Coronary artery (tissue), 2 donors: Measurements from ENCODE around the gene VPS13D.

Source experiments
- DNase-seq: peaks from one replicate; pipeline ENCODE4 v3.0.0-alpha.2; 2017; ENCODE audit warnings: low spot score
- H3K27ac ChIP-seq, 2 donors: fragments of 200-600 bp; sonication (generic); one replicate each; pipeline ENCODE4 v1.5.1; 2016 to 2019
- H3K4me3 ChIP-seq: fragments of 200-600 bp; sonication (generic); 2 replicates; pipeline ENCODE4 v1.5.1; 2016; ENCODE audit warnings: mild to moderate bottlenecking, moderate library complexity
- TF ChIP-seq, protein P1 (sequence below): fragments of 200-600 bp; sonication (generic); IDR thresholded peaks from one replicate; pipeline ENCODE4 v1.5.1; 2019; ENCODE audit warnings: antibody characterized with exemption

The VPS13D gene, protein sequence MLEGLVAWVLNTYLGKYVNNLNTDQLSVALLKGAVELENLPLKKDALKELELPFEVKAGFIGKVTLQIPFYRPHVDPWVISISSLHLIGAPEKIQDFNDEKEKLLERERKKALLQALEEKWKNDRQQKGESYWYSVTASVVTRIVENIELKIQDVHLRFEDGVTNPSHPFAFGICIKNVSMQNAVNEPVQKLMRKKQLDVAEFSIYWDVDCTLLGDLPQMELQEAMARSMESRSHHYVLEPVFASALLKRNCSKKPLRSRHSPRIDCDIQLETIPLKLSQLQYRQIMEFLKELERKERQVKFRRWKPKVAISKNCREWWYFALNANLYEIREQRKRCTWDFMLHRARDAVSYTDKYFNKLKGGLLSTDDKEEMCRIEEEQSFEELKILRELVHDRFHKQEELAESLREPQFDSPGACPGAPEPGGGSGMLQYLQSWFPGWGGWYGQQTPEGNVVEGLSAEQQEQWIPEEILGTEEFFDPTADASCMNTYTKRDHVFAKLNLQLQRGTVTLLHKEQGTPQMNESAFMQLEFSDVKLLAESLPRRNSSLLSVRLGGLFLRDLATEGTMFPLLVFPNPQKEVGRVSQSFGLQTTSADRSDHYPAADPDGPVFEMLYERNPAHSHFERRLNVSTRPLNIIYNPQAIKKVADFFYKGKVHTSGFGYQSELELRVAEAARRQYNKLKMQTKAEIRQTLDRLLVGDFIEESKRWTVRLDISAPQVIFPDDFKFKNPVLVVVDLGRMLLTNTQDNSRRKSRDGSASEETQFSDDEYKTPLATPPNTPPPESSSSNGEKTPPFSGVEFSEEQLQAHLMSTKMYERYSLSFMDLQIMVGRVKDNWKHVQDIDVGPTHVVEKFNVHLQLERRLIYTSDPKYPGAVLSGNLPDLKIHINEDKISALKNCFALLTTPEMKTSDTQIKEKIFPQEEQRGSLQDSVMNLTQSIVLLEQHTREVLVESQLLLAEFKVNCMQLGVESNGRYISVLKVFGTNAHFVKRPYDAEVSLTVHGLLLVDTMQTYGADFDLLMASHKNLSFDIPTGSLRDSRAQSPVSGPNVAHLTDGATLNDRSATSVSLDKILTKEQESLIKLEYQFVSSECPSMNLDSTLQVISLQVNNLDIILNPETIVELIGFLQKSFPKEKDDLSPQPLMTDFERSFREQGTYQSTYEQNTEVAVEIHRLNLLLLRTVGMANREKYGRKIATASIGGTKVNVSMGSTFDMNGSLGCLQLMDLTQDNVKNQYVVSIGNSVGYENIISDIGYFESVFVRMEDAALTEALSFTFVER (N-terminal part only)

DNA sequence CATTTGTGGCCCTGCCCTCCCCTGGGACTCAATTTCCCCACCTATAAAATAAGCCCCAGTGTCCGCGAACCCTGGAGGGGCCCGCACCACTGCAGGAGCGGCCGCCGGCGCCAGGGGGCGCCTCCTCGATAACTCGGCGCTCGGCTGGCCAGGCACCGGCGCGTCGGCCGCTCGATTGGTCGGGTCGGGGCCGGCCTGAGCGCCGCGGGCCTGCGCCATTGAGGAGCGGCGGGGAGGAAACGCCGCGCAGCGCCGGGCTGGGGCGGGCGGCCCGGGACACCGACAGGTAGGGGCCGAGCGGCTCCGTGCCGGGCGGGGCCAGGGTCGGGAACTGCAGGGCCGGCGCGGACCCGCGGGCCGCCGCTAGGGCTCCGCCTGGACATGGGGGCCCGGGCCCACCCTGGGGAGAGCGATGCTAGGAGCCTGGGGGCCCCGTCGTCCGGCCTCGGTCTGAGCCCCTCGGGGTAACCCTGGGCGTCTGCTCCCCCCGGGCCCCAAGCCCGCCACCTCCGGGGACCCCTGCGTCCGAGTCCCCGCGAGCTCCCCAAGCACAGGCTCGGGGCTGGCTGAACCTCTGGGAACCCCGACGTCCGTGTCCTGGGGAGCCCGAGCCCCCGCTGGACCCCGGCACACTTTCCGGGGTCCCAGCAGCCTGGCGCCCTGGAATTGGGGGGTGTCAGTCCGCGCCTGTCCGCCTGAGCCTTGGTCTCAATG is at the start of gene VPS13D:
TSS of gene VPS13D (plus strand) at position 196 of the 714 bp plus-strand sequence. CDS start 4,237 bp downstream, outside the sequence.
- peak; percentile 83 for DNase-seq

DNA sequence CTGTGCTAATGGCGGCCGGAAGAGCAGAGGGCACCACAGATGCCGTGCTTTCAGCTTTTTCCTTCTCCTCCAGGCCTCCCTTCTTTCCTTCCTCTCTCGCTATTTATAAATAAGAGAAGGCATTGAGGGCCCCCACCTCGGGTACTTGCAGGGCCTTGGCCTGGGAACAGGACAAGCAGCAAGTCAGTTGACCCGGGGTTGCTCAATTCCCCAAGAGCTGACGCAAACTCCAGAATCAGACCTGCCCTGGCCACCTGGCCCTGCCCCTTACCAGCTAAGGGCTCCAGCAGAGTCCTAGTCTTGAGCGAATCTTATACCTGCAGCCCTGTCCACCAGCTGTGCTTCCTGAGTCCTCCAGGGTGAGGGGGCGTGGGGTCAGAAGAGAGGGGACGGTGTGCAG is 49.5 kb upstream of the VPS13D start:
- TF ChIP-seq, protein P1, sequence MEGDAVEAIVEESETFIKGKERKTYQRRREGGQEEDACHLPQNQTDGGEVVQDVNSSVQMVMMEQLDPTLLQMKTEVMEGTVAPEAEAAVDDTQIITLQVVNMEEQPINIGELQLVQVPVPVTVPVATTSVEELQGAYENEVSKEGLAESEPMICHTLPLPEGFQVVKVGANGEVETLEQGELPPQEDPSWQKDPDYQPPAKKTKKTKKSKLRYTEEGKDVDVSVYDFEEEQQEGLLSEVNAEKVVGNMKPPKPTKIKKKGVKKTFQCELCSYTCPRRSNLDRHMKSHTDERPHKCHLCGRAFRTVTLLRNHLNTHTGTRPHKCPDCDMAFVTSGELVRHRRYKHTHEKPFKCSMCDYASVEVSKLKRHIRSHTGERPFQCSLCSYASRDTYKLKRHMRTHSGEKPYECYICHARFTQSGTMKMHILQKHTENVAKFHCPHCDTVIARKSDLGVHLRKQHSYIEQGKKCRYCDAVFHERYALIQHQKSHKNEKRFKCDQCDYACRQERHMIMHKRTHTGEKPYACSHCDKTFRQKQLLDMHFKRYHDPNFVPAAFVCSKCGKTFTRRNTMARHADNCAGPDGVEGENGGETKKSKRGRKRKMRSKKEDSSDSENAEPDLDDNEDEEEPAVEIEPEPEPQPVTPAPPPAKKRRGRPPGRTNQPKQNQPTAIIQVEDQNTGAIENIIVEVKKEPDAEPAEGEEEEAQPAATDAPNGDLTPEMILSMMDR: no peak
- Histone ChIP-seq H3K27ac (peak overlapping the region; percentile 36 to 81), H3K4me3 (no peak overlapping the region)
- no peak for DNase-seq

More for the DNA sequence above, at the start of gene VPS13D:
- peak within 1 kb of the TSS; percentile 90 for H3K4me3 ChIP-seq
- TF ChIP-seq, protein P1: peak; percentile 90
- H3K27ac ChIP-seq: peak within 1 kb of the TSS; percentile 86 to 92

DNA sequence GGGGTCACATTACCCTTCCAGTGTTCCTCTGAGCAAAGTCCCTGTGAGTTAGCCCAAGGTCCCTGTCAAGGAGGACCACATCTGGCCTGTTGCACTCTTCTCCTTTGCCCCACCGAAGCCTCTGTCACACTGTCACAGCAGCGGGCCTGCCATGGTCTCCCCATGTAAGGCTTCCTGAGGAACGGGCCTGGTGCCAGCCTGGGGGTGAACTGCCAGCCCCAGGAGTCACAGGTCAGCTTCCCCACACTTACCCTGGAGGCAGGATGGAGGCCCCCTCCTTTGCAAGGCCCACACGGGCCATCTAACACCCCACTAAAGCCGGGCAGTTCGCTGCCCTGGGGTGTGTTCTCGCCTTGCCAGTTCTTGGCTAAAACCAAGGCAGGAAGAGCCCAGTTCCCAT is 48.9 kb upstream of the VPS13D start:
- Histone ChIP-seq H3K4me3 (no peak overlapping the region), H3K27ac (peak overlapping the region; percentile 36 to 81)
- TF ChIP-seq, protein P1: no peak
- no peak for DNase-seq

DNA sequence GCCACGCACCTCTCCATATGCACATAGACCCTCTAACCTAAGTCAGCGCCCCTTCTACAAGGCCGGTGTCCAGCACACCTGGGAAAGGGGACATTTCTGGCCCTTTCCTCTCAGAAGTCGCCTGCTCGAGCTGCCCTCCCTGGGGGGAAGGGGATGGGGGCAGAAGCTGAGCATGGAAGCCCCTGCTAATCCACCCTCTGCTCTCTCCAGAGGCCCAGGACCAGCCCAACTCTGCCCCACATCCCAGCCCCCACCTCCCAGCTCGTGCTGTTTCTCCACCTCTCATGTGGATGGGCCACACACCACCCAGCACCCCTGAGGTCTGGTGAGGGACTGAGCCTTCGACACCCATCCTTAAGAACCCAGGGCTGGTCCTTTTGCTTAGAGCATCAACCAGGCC is 48.3 kb upstream of the VPS13D start:
- H3K4me3 ChIP-seq: no peak overlapping the region
- H3K27ac ChIP-seq: peak overlapping the region in 1 of 2 donors; percentile 81
- DNase-seq: no peak
- TF ChIP-seq, protein P1: no peak

DNA sequence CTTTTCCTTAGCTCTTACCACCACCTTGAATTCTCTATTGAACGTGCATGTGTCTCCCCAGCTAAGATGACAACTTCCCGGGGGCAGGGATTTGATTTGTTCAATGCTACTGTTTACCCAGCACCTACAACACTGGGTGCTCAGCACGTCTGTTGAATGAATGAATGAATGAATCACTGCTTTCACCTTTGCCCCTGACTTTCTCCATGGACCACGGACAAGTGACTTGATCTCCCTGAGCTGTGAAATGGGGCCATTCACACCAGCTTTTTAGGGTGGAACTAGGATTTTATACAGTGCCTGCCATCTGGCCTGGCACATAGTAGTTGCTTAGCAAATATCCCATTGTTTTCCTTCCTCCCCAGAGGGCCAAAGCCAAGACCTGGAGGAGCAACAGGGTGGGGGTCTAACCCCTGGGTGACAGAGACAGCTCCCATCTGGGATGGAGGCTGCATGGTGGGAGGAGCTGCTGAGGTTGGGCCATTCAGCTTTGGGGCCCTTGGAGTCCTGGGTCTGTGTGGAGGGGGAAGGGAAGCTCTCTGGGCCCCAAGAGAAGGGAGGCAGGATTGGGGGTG is 47.3 kb upstream of the VPS13D start:
- TF ChIP-seq, protein P1: no peak
- DNase-seq: no peak
- Histone ChIP-seq H3K27ac (peak overlapping the region; percentile 19 to 81), H3K4me3 (no peak overlapping the region)
